Loucy (cell line): ENCODE data around the gene ASF1B.

Experiments used
- H2AFZ ChIP-seq: fragments of 200-600 bp; sonication (generic); 2 replicates; pipeline ENCODE4 v1.6.0; 2016; ENCODE audit warnings: antibody characterized with exemption, mild to moderate bottlenecking, low read length, moderate library complexity
- H3F3A ChIP-seq: fragments of 200-600 bp; 2 replicates; pipeline ENCODE4 v1.6.0; 2016; ENCODE audit warnings: antibody characterized with exemption, low read depth, mild to moderate bottlenecking
- H3K27me3 ChIP-seq: fragments of 200-600 bp; sonication (generic); 2 replicates; pipeline ENCODE4 v1.6.1; 2014; ENCODE audit warnings: low read length, mild to moderate bottlenecking; ENCODE audit not compliant: insufficient read depth, poor library complexity, severe bottlenecking
- H3K36me3 ChIP-seq: fragments of 200-600 bp; sonication (generic); 2 replicates; pipeline ENCODE4 v1.6.1; 2016; ENCODE audit warnings: low read length; ENCODE audit not compliant: insufficient read depth
- H3K4me1 ChIP-seq: fragments of 200-600 bp; sonication (generic); 2 replicates; pipeline ENCODE4 v1.5.1; 2014; ENCODE audit warnings: low read length, mild to moderate bottlenecking; ENCODE audit not compliant: insufficient read depth, poor library complexity, severe bottlenecking
- H3K4me2 ChIP-seq: fragments of 200-600 bp; sonication (generic); 2 replicates; pipeline ENCODE4 v1.6.0; 2014; ENCODE audit warnings: antibody characterized with exemption, low read length, low read depth, mild to moderate bottlenecking; ENCODE audit not compliant: poor library complexity, severe bottlenecking
- H3K4me3 ChIP-seq: fragments of 200-600 bp; sonication (generic); 2 replicates; pipeline ENCODE4 v1.5.1; 2014; ENCODE audit warnings: low read length, mild to moderate bottlenecking, mixed read lengths; ENCODE audit not compliant: poor library complexity, severe bottlenecking
- H3K79me2 ChIP-seq: fragments of 200-600 bp; sonication (generic); 2 replicates; pipeline ENCODE4 v1.6.1; 2014; ENCODE audit warnings: low read length; ENCODE audit not compliant: insufficient read depth
- H3K9ac ChIP-seq: fragments of 200-600 bp; sonication (generic); 2 replicates; pipeline ENCODE4 v1.6.0; 2014; ENCODE audit warnings: mild to moderate bottlenecking, low read depth, low read length, moderate library complexity; ENCODE audit not compliant: poor library complexity, severe bottlenecking
- H3K9me2 ChIP-seq: fragments of 200-600 bp; sonication (generic); replicated peaks from 2 replicates; pipeline ENCODE4 v1.6.1; 2016; ENCODE audit warnings: low read depth, low read length, mixed read lengths
- H3K9me3 ChIP-seq: fragments of 200-600 bp; sonication (generic); 2 replicates; pipeline ENCODE4 v1.6.1; 2014; ENCODE audit warnings: mild to moderate bottlenecking, antibody characterized with exemption, low read length, low read depth; ENCODE audit not compliant: insufficient read depth
- H4K20me1 ChIP-seq: fragments of 200-600 bp; sonication (generic); 2 replicates; pipeline ENCODE4 v1.6.0; 2014; ENCODE audit warnings: antibody characterized with exemption, low read length, mild to moderate bottlenecking; ENCODE audit not compliant: insufficient read depth, poor library complexity, severe bottlenecking
- EZH2phosphoT487 ChIP-seq: fragments of 200-600 bp; IDR thresholded peaks from 2 replicates; pipeline ENCODE4 v1.6.1; 2018; ENCODE audit warnings: antibody characterized with exemption, mild to moderate bottlenecking, moderate library complexity, borderline replicate concordance
- TF ChIP-seq, protein P1 (sequence below): fragments of 200-600 bp; sonication (generic); conservative IDR thresholded peaks from 2 replicates; pipeline ENCODE4 v1.5.1; 2014; ENCODE audit warnings: mild to moderate bottlenecking, antibody characterized with exemption, low read length

The ASF1B gene

DNA sequence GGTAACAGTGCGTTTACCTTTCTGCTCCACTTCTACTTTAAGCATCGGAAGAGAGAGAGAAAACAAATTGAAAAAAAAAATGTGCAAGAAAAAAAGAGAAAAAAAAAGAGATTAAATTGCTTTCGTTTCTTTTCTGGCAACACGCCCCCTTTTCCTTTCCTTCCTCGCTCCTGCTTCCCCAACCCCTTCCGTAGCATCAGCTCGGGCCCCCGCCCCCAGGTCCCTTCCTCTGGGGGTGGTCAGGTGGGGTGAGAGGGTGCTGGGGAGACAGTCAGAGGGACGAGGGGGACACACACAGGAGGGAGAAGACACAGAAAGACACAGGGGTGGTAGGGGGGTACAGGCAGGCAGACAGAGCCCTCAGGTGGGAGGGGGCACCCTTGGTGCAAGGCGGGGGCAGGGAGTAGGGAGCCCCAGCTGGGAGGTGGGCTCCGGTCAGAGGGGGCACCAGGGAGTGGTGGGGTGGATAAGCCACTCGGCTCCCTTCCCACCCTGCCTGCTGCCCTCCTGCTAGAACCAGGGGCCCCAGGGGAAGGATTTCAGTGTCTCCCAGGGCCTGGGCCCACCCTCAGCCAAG is 30.7 kb upstream of the ASF1B start:
- Histone ChIP-seq H3K36me3 (peaks cover 45% of the 10 kb centered on the region; the same call in 1 of the 2 replicates), H3K4me1 (no peaks in the 10 kb centered on the region), H3K4me2 (no peak overlapping the region), H3K9me3 (no peaks in the 10 kb centered on the region), H3F3A (no peaks in the 10 kb centered on the region), H4K20me1 (no peaks in the 10 kb centered on the region), H2AFZ (no peak overlapping the region), H3K9ac (no peak overlapping the region), H3K9me2 (no peaks in the 10 kb centered on the region), H3K27me3 (no peaks in the 10 kb centered on the region), H3K79me2 (no peaks in the 10 kb centered on the region), H3K4me3 (no peak overlapping the region)
- TF ChIP-seq, protein P1, sequence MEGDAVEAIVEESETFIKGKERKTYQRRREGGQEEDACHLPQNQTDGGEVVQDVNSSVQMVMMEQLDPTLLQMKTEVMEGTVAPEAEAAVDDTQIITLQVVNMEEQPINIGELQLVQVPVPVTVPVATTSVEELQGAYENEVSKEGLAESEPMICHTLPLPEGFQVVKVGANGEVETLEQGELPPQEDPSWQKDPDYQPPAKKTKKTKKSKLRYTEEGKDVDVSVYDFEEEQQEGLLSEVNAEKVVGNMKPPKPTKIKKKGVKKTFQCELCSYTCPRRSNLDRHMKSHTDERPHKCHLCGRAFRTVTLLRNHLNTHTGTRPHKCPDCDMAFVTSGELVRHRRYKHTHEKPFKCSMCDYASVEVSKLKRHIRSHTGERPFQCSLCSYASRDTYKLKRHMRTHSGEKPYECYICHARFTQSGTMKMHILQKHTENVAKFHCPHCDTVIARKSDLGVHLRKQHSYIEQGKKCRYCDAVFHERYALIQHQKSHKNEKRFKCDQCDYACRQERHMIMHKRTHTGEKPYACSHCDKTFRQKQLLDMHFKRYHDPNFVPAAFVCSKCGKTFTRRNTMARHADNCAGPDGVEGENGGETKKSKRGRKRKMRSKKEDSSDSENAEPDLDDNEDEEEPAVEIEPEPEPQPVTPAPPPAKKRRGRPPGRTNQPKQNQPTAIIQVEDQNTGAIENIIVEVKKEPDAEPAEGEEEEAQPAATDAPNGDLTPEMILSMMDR: no peak
- TF ChIP-seq EZH2phosphoT487: no peak

DNA sequence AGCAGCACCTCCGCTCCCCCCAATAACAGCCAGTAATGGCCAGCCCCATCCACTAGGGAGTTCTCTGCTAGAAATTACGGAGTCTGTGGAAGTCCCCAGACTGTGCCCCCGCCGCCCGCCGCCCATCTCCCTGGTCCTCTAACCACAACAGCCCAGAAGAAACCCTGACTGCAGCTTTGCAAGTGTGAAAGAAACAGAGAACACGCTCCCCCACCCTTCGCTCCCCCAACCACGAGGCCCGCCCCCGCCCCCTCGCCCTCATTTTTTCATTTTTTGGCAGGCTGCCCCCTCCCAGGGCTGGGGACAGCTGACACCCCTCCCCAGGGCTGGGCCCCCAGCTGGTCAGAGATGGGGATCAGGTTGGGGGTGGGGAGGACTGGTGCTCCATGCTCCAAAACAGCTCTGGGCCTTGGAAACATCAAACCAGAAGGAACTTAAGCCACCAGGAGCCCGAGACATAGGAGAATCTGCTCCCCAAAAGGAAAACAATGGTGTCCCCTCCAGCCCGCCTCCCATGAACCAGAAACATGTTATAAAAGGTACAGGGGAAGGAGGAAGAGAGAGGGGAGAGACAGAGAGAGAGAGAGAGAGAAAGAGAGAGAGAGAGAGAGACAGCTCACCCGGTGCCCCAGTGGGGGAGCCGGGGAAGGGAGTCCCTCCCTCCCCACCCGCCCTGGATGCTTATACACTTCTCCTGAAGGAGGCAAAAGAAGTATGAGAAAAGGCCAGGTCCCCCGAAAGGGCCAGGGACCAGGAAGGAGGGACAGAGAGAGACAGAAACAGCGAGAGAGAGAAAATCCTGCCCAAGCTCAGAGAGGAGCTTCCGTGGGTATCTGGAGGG is 29.8 kb upstream of the ASF1B start:
- Histone ChIP-seq H3F3A (no peaks in the 10 kb centered on the region), H3K4me3 (no peak overlapping the region), H3K36me3 (peaks cover 44% of the 10 kb centered on the region; the same call in 1 of the 2 replicates), H3K9ac (no peak overlapping the region), H4K20me1 (no peaks in the 10 kb centered on the region), H3K27me3 (no peaks in the 10 kb centered on the region), H3K4me1 (no peaks in the 10 kb centered on the region), H3K4me2 (no peak overlapping the region), H3K9me3 (no peaks in the 10 kb centered on the region), H3K79me2 (no peaks in the 10 kb centered on the region), H3K9me2 (no peaks in the 10 kb centered on the region), H2AFZ (no peak overlapping the region)
- TF ChIP-seq, protein P1: no peak
- no peak for TF ChIP-seq EZH2phosphoT487

DNA sequence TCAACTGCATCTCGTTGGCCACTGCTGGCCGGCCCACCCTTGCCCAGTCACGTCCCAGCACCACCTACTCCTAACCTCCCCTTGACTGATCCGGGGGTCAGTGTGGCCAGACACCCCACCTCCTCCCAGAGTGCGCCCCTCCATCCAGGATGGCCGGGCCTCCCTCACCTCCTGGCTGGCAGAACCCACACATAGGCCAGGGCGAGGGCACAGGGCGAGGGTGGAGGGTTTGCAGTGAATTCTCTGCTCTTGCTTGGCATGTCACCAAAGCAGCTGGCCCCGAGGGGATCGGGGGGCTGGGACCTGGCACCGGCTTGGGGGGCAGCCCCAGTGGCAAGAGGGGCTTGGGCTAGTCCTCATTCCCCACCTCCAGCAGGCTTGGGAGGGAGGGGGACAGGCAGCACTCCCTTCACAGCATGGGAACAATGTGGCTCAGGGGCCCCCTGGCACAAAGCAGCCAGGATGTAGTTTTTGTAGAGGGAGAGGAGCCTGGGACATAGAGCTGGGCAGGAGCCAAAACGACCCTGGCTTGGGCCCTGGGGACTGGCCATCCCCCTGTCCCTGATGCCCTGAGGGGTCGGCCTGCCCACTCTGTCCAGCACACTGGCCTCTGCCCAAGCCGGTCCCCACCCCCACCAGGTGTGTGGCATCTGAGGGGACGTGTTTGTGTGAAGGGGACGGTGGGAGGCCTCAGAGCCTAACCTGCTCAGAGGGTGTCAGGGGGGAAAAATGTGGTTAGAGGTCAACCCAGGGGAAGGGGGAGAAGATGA is 28.5 kb upstream of the ASF1B start:
- no peaks in the 10 kb centered on the region for H3K9me3 ChIP-seq
- H3K4me3 ChIP-seq: no peak overlapping the region
- no peaks in the 10 kb centered on the region for H3K4me1 ChIP-seq
- no peak for TF ChIP-seq EZH2phosphoT487
- TF ChIP-seq, protein P1: no peak
- H3K79me2 ChIP-seq: no peaks in the 10 kb centered on the region
- H2AFZ ChIP-seq: no peak overlapping the region
- peaks cover 31% of the 10 kb centered on the region; the same call in 1 of the 2 replicates for H3K36me3 ChIP-seq
- no peak overlapping the region for H3K4me2 ChIP-seq
- no peak overlapping the region for H3K9ac ChIP-seq
- H4K20me1 ChIP-seq: no peaks in the 10 kb centered on the region
- no peaks in the 10 kb centered on the region for H3K9me2 ChIP-seq
- no peaks in the 10 kb centered on the region for H3F3A ChIP-seq
- H3K27me3 ChIP-seq: no peaks in the 10 kb centered on the region
